Ascending aorta (tissue), 2 donors: ENCODE data around the gene HHEX. TPM values are rescaled to one million over a fixed set of nuclear protein-coding genes. Genes with fewer than 3 reads are reported as not detected.

Experiments used
- DNase-seq, 2 donors: peaks; one replicate each; pipeline ENCODE4 v3.0.0-alpha.2; 2019; ENCODE audit warnings: low spot score in 2 of 2
- H3K27ac ChIP-seq, 2 donors: fragments of 200-600 bp; sonication (generic); one replicate each; pipeline ENCODE4 v1.5.1; 2016 to 2017; ENCODE audit warnings: mild to moderate bottlenecking in 1 of 2
- H3K27me3 ChIP-seq: fragments of 200-600 bp; sonication (generic); one replicate; pipeline ENCODE4 v1.5.1; 2017
- H3K36me3 ChIP-seq, 2 donors: fragments of 200-600 bp; sonication (generic); one replicate each; pipeline ENCODE4 v1.5.1; 2016
- H3K4me1 ChIP-seq, 2 donors: fragments of 200-600 bp; sonication (generic); one replicate each; pipeline ENCODE4 v1.5.1; 2016 to 2017; ENCODE audit warnings: mild to moderate bottlenecking in 1 of 2
- H3K4me3 ChIP-seq, 2 donors: fragments of 200-600 bp; sonication (generic); one replicate each; pipeline ENCODE4 v1.5.1; 2016 to 2017; ENCODE audit warnings: mild to moderate bottlenecking in 1 of 2
- H3K9me3 ChIP-seq, 2 donors: fragments of 200-600 bp; sonication (generic); one replicate each; pipeline ENCODE4 v1.5.1; 2016
- intact Hi-C: fragments of 100-400 bp; cut with DNase I; formaldehyde crosslinking; loops from one replicate; pipeline ENCODE4 v1.15.1; 2023
- total RNA-seq: library from RNA; depleted of rRNA; stranded (reverse); fragments of >200 nt; gene quantifications from one replicate; pipeline ENCODE4 v1.1.0, GENCODE V29; 2016
- TF ChIP-seq, protein P1 (sequence below), 3 experiments: fragments of 200-600 bp in 2 of 3; fragments of 450-650 bp in 1 of 3; sonication (generic) in 2 of 3; IDR thresholded peaks; one replicate each; pipeline ENCODE4 v1.5.1; 2016 to 2019; ENCODE audit warnings: antibody characterized with exemption in 3 of 3, mild to moderate bottlenecking in 1 of 3, moderate library complexity in 1 of 3

Gene HHEX
- total RNA-seq, 1 donor from 2014 or later, result 18.5 TPM

- no peak overlapping the region for H3K27ac ChIP-seq
- H3K4me1 ChIP-seq, result no peaks in the 10 kb centered on the region
- no peak for DNase-seq
- TF ChIP-seq, protein P1, sequence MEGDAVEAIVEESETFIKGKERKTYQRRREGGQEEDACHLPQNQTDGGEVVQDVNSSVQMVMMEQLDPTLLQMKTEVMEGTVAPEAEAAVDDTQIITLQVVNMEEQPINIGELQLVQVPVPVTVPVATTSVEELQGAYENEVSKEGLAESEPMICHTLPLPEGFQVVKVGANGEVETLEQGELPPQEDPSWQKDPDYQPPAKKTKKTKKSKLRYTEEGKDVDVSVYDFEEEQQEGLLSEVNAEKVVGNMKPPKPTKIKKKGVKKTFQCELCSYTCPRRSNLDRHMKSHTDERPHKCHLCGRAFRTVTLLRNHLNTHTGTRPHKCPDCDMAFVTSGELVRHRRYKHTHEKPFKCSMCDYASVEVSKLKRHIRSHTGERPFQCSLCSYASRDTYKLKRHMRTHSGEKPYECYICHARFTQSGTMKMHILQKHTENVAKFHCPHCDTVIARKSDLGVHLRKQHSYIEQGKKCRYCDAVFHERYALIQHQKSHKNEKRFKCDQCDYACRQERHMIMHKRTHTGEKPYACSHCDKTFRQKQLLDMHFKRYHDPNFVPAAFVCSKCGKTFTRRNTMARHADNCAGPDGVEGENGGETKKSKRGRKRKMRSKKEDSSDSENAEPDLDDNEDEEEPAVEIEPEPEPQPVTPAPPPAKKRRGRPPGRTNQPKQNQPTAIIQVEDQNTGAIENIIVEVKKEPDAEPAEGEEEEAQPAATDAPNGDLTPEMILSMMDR (IDR thresholded peaks at IDR 0.05), result no peak
- H3K36me3 ChIP-seq, result no peaks in the 10 kb centered on the region
- no peak overlapping the region for H3K4me3 ChIP-seq
- H3K27me3 ChIP-seq, result no peaks in the 10 kb centered on the region
- no peaks in the 10 kb centered on the region for H3K9me3 ChIP-seq
- intact Hi-C loops, result no loop called here
Observed at GRCh38 chr10:92742331-92743228, 52.8 kb downstream of the HHEX start.

Other genes with a start within 250 kb of the HHEX start
- gene IDE, start 115.9 kb upstream of the HHEX start, total RNA-seq, result 22.7 TPM
- gene KIF11, start 96.8 kb upstream of the HHEX start, total RNA-seq, result not detected
- gene EXOC6, start 158.6 kb downstream of the HHEX start, total RNA-seq, result 12.2 TPM